ENCODE measurements around the gene GLI1.
A peak's percentile ranks its signal among the peaks of the same experiment; 100 is the strongest.

- TF ChIP-seq, protein P1, sequence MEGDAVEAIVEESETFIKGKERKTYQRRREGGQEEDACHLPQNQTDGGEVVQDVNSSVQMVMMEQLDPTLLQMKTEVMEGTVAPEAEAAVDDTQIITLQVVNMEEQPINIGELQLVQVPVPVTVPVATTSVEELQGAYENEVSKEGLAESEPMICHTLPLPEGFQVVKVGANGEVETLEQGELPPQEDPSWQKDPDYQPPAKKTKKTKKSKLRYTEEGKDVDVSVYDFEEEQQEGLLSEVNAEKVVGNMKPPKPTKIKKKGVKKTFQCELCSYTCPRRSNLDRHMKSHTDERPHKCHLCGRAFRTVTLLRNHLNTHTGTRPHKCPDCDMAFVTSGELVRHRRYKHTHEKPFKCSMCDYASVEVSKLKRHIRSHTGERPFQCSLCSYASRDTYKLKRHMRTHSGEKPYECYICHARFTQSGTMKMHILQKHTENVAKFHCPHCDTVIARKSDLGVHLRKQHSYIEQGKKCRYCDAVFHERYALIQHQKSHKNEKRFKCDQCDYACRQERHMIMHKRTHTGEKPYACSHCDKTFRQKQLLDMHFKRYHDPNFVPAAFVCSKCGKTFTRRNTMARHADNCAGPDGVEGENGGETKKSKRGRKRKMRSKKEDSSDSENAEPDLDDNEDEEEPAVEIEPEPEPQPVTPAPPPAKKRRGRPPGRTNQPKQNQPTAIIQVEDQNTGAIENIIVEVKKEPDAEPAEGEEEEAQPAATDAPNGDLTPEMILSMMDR (IDR thresholded peaks at IDR 0.05) = peak; percentile 94 to 95 (median 95)
- peak; percentile 5 for TF ChIP-seq POLR2A (IDR thresholded peaks at IDR 0.05)
Observed at GRCh38 chr12:57462251-57462911, 2.8 kb downstream of the GLI1 start.

Measured in right lobe of liver (tissue), 4 donors.